Measurements from ENCODE around the gene MRTFA. TPM values are rescaled to one million over a fixed set of nuclear protein-coding genes. Genes with fewer than 3 reads are reported as not detected.
A peak's percentile ranks its signal among the peaks of the same experiment; 100 is the strongest.

Gene MRTFA
- total and polyA plus RNA-seq, 2 of the 13 experiments (the other 11 are each of a cell fraction or from before 2014, with no cell fraction given), result 2.4 to 8.2 TPM

DNA sequence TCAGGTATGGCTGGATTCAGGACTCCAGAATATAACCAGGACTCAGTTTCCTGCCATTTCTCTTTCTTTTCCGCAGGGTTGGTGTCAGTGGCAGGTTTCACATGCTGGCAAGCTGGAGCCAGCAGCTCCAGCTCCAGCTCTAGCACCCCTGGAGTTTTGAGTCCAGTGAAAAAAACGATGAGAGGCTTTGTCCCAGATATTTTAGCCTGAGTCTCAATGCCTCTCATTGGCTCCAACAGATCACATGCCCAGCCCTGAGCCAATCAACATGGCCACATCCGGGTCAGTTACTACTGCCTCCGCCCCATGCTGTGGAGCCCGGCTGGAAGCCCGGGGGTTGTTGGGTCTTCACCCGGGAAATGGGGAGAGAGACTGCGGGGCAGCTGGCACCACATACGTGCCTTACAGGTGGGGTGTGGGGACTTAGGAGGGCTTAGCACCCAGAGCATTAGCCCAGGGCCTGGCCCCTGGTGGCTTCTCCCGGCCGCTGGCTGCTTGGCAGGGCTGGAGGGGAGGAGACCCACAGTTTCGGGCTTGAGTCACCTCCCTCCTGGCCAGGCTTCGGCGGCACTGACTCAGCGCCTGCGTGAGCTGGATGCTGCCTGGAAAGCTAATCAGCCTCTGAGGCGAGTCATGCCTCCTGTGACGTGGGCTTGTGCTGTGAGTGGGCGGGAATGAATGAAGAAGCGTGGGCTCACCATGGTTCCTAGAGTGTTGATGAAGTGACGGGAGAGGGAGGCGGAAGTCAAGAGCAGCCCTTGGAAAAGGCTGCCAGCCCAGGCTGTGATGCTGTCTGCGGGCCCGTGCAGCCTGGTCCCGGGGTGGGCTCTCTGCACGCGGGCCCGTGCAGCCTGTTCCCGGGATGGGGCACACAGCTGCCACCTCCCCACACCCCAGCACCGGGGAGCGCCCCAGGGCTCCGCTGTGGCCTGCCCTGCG, 15.3 kb upstream of the MRTFA start (continued):
- TF ChIP-seq, protein P1, sequence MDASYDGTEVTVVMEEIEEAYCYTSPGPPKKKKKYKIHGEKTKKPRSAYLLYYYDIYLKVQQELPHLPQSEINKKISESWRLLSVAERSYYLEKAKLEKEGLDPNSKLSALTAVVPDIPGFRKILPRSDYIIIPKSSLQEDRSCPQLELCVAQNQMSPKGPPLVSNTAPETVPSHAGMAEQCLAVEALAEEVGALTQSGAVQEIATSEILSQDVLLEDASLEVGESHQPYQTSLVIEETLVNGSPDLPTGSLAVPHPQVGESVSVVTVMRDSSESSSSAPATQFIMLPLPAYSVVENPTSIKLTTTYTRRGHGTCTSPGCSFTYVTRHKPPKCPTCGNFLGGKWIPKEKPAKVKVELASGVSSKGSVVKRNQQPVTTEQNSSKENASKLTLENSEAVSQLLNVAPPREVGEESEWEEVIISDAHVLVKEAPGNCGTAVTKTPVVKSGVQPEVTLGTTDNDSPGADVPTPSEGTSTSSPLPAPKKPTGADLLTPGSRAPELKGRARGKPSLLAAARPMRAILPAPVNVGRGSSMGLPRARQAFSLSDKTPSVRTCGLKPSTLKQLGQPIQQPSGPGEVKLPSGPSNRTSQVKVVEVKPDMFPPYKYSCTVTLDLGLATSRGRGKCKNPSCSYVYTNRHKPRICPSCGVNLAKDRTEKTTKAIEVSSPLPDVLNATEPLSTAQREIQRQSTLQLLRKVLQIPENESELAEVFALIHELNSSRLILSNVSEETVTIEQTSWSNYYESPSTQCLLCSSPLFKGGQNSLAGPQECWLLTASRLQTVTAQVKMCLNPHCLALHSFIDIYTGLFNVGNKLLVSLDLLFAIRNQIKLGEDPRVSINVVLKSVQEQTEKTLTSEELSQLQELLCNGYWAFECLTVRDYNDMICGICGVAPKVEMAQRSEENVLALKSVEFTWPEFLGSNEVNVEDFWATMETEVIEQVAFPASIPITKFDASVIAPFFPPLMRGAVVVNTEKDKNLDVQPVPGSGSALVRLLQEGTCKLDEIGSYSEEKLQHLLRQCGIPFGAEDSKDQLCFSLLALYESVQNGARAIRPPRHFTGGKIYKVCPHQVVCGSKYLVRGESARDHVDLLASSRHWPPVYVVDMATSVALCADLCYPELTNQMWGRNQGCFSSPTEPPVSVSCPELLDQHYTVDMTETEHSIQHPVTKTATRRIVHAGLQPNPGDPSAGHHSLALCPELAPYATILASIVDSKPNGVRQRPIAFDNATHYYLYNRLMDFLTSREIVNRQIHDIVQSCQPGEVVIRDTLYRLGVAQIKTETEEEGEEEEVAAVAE (CRISPR knock-in tag; IDR thresholded peaks at IDR 0.05; ENCODE audit: borderline replicate concordance), result peak; percentile 80
- TF ChIP-seq, protein P2, sequence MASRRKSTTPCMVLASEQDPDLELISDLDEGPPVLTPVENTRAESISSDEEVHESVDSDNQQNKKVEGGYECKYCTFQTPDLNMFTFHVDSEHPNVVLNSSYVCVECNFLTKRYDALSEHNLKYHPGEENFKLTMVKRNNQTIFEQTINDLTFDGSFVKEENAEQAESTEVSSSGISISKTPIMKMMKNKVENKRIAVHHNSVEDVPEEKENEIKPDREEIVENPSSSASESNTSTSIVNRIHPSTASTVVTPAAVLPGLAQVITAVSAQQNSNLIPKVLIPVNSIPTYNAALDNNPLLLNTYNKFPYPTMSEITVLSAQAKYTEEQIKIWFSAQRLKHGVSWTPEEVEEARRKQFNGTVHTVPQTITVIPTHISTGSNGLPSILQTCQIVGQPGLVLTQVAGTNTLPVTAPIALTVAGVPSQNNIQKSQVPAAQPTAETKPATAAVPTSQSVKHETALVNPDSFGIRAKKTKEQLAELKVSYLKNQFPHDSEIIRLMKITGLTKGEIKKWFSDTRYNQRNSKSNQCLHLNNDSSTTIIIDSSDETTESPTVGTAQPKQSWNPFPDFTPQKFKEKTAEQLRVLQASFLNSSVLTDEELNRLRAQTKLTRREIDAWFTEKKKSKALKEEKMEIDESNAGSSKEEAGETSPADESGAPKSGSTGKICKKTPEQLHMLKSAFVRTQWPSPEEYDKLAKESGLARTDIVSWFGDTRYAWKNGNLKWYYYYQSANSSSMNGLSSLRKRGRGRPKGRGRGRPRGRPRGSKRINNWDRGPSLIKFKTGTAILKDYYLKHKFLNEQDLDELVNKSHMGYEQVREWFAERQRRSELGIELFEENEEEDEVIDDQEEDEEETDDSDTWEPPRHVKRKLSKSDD (CRISPR knock-in tag; IDR thresholded peaks at IDR 0.05; ENCODE audit: low read depth), result peak; percentile 79; the same call in 1 of the 2 replicates
- TF ChIP-seq MAFG (CRISPR knock-in tag; IDR thresholded peaks at IDR 0.05) (no peak), NR3C1 (CRISPR knock-in tag; IDR thresholded peaks at IDR 0.05) (no peak), ZBTB42 (CRISPR knock-in tag; IDR thresholded peaks at IDR 0.05) (peak; percentile 31; the same call in 1 of the 2 replicates), ERF (CRISPR knock-in tag; IDR thresholded peaks at IDR 0.05) (peak; percentile 52), ZNF460 (CRISPR knock-in tag; IDR thresholded peaks at IDR 0.05; ENCODE audit: borderline replicate concordance) (no peak), BORCS8-MEF2B (CRISPR knock-in tag; IDR thresholded peaks at IDR 0.05) (peak; percentile 75; the same call in 1 of the 2 replicates), NFE2L1 (CRISPR knock-in tag; IDR thresholded peaks at IDR 0.05; ENCODE audit: borderline replicate concordance) (no peak; the same call in 1 of the 2 replicates), ELF4 (CRISPR knock-in tag; IDR thresholded peaks at IDR 0.05; ENCODE audit: borderline replicate concordance) (no peak), AHR (CRISPR knock-in tag; IDR thresholded peaks at IDR 0.05) (peak; percentile 44; the same call in 1 of the 2 replicates), PAWR (CRISPR knock-in tag; IDR thresholded peaks at IDR 0.05; ENCODE audit: borderline replicate concordance) (no peak)
- TF ChIP-seq, protein P3, sequence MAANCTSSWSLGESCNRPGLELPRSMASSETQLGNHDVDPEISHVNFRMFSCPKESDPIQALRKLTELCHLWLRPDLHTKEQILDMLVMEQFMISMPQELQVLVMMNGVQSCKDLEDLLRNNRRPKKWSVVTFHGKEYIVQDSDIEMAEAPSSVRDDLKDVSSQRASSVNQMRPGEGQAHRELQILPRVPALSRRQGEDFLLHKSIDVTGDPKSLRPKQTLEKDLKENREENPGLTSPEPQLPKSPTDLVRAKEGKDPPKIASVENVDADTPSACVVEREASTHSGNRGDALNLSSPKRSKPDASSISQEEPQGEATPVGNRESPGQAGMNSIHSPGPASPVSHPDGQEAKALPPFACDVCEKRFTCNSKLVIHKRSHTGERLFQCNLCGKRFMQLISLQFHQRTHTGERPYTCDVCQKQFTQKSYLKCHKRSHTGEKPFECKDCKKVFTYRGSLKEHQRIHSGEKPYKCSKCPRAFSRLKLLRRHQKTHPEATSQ (CRISPR knock-in tag; IDR thresholded peaks at IDR 0.05; ENCODE audit: borderline replicate concordance), result no peak
- TF ChIP-seq, protein P4, sequence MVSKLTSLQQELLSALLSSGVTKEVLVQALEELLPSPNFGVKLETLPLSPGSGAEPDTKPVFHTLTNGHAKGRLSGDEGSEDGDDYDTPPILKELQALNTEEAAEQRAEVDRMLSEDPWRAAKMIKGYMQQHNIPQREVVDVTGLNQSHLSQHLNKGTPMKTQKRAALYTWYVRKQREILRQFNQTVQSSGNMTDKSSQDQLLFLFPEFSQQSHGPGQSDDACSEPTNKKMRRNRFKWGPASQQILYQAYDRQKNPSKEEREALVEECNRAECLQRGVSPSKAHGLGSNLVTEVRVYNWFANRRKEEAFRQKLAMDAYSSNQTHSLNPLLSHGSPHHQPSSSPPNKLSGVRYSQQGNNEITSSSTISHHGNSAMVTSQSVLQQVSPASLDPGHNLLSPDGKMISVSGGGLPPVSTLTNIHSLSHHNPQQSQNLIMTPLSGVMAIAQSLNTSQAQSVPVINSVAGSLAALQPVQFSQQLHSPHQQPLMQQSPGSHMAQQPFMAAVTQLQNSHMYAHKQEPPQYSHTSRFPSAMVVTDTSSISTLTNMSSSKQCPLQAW (CRISPR knock-in tag; IDR thresholded peaks at IDR 0.05), result no peak
- TF ChIP-seq, protein P5, sequence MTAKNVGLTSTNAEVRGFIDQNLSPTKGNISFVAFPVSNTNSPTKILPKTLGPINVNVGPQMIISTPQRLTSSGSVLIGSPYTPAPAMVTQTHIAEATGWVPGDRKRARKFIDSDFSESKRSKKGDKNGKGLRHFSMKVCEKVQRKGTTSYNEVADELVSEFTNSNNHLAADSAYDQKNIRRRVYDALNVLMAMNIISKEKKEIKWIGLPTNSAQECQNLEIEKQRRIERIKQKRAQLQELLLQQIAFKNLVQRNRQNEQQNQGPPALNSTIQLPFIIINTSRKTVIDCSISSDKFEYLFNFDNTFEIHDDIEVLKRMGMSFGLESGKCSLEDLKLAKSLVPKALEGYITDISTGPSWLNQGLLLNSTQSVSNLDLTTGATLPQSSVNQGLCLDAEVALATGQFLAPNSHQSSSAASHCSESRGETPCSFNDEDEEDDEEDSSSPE (CRISPR knock-in tag; IDR thresholded peaks at IDR 0.05), result peak; percentile 71; the same call in 1 of the 2 replicates

All from HepG2 (cell line).